Measurements from ENCODE around the gene METTL8. TPM values are rescaled to one million over a fixed set of nuclear protein-coding genes. Genes with fewer than 3 reads are reported as not detected.
"Not testable (repeated sequence)": the region's sequence is repeated elsewhere in the genome, so short reads cannot be mapped to it uniquely, and the experiment has no call there.

METTL8 gene
- total RNA-seq, 1 donor from 2014 or later = 23.8 TPM

DNA sequence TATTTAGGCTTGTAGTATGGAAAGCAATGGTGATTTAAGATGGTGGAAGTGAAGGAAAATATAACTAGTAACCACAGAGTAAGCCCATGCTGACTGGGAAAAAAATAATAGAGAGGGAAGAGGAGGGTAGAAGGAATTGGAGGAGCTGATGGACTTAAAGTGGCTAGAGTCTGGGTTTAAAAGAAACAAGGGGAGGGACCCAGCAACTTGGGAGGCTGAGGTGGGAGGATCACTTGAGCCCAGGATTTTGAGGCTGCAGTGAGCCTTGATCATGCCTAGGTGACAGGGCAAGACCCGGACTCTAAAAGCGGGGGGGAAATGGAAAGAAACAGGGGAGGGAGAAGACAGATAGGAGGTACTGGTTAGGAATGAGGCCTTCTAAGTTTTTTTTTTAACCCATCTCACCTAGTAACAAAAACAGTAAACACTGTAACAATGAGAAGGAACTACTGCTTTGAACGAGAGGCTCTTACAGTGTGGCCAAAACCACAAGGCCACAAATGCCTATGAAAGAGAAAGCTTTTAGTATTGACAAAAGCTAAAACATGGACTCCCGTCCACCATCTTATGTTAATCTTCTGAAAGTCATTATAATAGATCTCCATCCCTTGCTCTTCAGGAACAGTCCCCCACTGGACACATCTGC, 26.6 kb downstream of the METTL8 start:
- intact Hi-C loops (cut with DNase I) = no loop called here
- DNase-seq (ENCODE audit: low spot score) (no peak), ATAC-seq (no peak)

DNA sequence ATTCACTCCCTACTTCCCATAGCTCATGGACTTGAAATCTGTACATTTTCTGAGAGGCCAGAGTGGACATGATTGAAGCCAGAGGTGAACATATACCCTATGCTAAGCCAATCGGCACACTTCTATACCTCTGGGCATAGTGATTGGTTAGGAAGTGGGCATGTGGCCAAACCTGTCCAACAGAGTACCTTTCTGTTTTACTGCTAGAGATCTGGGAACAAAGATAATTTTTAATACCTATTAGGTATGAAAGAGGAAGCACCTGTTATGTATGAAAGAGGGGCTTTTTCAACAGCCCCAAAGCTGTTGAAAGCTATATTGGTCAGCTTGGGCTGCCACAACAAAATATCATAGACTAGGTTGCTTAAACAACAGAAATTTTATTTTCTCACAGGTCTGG, 27.7 kb downstream of the METTL8 start:
- no peak for DNase-seq (ENCODE audit: low spot score)
- no peak for ATAC-seq
- intact Hi-C loops (cut with DNase I) = no loop called here

DNA sequence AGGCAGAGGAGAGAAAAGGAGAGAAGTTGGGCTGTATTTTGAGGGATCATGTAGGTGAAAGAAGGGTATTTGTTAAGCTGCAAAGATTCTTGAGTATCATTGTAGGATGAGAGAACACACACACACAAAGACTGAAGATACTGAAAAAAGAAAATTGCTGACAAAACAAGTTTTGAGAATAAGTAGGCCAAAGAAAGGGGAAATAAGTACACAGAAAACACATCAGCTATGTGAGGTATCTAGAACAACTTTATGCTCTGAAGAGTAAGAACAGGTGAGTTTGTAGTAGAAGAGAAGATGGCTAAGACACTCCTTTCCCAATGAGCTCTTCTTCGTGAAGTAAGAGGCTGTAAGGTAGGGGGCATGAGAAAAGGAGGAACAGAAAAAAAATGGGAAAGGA, 28.2 kb downstream of the METTL8 start:
- DNase-seq (ENCODE audit: low spot score) (no peak), ATAC-seq (no peak)
- intact Hi-C loops (cut with DNase I) = no loop called here

DNA sequence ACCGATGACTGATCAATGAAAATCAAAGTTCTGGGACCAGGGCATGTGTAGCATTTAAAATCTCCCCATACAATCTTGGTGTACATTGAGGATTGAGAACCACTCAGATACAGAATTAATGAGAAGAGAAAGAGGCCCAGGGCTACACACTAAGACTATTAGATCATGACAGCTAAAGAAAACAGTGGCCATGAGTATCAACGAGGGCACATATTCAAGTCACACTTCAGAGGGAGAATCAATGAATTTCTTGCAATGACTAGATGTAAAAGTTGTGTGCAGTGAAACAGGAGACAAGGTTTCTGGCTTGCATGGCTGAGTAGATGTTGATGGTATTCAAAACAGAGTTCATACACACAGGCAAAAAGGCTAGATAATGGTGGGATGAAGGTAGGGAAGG, 29.1 kb downstream of the METTL8 start:
- intact Hi-C loops (cut with DNase I) = no loop called here
- DNase-seq (ENCODE audit: low spot score) (no peak), ATAC-seq (no peak)

DNA sequence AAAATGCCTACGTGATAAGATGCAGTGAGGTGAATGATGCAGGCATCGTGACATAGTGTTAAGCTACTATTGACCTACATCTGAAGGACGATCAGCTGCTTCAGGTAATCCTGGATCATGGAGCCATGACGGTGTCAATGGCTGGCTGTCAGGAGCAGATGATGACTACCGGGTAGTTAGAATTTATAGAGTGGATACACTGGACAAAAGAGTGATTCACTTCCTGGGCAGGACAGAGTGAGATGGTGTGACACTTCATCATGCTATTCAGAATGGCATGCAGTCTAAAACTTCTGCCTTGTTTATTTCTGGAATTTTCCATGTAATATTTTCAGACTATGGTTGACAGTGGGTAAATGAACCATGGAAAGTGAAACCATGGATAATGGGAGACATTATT, 29.5 kb downstream of the METTL8 start:
- DNase-seq (ENCODE audit: low spot score) (no peak), ATAC-seq (no peak)
- intact Hi-C loops (cut with DNase I) = no loop called here

DNA sequence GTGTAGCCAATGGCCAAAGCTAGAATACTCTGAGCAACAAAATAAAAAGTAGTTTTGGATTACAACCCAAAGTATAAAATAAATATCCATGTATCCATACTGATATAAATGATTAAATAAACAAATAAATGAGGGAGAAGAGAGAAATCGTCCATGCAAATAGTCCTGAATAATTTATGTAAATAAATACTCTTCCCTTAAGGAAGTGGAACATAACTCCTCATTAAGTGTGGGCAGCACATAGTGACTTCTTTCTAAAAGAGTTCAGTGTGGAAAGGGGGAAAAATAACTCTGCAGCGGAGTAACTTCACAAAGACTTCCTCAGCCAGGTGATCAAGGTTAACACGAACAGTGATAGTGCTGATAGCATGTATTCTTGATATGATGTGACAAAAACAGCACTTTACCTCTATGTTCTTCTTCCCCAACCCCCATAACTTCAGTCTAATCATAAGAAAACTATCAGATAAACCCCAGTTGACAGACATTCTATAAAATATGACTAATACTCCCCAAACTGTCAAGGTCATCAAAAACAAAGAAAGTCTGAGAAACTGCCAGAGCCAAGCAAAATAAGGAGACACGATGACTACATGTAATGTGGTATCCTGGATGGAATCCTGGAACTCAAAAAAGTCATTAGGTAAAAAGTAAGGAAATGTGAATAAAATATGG, 30.7 kb downstream of the METTL8 start:
- intact Hi-C loops (cut with DNase I) = no loop called here
- DNase-seq (ENCODE audit: low spot score) (no peak), ATAC-seq (no peak)

DNA sequence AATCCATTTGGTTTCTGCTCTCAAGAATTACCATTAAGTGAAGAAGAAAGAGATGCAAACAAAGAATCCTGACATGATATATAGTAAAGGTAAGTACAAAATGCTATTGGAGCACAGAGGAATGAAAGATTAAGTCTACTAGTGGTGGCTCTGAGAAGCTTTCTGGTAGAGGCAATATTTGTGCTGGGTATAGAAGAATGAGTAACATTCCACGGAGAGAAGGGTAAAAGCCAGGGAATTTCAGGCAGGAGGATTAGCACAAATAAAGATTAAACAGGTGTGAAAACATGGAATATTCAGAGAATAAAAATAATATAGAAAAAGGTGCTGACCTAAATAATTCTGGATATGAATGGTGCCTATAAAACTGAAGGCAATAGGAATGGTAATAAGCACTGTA, 31.8 kb downstream of the METTL8 start:
- ATAC-seq = no peak
- no peak for DNase-seq (ENCODE audit: low spot score)
- intact Hi-C loops (cut with DNase I) = no loop called here

DNA sequence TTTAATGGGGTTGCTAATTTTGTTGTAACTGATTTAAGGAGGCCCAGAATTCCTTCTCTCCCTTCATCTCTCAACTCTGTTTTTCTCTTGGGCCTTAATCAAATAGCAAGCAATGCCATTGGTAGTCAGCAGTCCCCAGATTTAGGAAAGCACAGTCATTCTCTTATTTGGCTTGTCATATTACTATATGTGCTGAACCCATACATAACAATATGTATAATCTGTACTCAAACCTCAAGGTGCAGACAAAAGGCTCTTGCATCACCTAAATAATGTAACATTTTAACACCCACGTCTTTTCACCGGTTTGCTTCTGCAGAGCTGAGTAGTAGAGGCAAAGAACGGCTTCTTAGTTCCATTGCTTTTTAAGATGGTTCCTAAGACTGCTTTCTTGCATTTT, 33.4 kb downstream of the METTL8 start:
- no peak for ATAC-seq
- no peak for DNase-seq (ENCODE audit: low spot score)
- intact Hi-C loops (cut with DNase I) = no loop called here

DNA sequence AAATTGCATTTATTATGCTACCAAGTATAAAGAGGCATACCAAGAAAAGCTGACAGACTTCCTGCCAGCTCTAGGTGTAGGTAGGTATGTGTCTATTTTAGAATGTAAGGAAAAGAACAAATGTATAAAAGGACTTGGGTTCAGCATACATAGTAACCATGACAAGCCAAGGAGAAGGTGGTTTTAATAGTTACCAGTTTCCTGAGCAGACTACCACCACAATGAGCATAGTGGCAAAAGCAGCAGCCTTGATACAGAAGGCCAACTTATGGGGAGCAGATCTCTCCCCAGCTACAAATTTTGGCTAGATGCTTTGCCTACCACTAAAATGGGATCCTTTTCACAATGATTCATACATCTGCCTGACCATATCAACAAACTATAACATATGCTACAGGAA, 34.5 kb downstream of the METTL8 start:
- no peak for DNase-seq (ENCODE audit: low spot score)
- intact Hi-C loops (cut with DNase I) = no loop called here
- ATAC-seq = no peak

DNA sequence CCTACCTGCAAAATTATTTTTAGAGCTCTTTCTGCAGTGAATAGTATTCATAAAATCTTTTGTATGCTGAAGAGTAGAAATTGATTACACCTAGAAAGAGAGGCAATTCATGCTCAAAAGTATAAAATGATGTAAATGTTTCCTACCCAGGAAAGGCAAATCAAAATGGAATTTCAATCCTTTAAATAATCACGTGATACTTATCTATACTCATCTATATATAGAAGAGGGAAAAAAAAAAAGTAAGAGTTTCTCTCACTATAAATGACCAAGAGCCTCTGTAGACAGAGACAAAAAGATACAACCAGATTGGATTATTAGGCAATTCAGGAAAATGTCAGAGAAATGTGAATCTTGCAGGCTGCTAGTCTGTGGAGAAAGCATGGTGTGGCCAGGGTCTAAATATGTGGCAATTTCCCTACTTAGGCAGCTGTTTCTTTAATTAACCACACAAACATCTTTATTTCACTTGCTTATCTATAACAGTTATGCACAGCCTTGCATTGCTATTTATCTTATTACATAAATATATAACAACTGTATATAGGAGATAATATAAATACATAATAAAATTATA, 39.5 kb downstream of the METTL8 start:
- ATAC-seq (no peak), DNase-seq (ENCODE audit: low spot score) (no peak)
- intact Hi-C loops (cut with DNase I) = no loop called here

DNA sequence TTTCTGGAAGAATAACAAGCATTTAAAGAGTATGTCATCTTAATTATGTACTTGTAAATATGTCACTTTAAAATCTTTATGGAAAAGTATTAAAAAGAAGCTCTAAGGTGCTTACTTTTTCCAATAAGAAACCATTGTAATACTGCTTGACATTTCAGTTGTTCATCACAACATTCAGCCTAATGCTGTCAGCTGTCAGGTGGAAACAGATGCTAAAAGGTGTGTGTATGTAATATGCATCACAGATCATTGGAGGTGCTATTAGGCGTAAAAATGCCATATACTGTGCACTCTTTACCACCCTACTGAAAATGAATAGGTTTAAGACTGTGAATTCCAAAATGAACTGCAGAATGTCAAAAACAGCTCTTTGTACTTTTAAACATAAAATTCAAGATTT, 40.3 kb downstream of the METTL8 start:
- ATAC-seq (no peak), DNase-seq (ENCODE audit: low spot score) (no peak)
- intact Hi-C loops (cut with DNase I) = no loop called here

DNA sequence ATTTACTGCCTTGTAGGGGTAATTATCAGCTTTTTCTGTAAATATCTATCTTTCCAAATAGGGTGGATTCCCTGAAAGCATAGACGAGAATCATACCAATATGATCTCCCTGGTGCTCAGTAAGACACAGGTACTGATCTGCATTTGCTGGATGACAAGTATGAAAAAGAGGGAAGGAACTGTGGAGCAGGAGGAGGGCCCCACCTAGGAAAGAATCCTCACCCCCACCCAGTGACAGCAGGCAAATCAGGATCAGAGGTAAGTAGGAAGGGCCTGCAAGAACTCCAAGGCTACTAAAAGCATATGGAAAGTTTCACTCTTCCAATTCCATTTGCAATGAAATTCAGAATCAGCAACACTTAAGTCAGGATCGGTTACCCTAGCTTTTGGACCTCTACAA, 42.3 kb downstream of the METTL8 start:
- DNase-seq (ENCODE audit: low spot score) (no peak), ATAC-seq (no peak)
- intact Hi-C loops (cut with DNase I) = no loop called here

DNA sequence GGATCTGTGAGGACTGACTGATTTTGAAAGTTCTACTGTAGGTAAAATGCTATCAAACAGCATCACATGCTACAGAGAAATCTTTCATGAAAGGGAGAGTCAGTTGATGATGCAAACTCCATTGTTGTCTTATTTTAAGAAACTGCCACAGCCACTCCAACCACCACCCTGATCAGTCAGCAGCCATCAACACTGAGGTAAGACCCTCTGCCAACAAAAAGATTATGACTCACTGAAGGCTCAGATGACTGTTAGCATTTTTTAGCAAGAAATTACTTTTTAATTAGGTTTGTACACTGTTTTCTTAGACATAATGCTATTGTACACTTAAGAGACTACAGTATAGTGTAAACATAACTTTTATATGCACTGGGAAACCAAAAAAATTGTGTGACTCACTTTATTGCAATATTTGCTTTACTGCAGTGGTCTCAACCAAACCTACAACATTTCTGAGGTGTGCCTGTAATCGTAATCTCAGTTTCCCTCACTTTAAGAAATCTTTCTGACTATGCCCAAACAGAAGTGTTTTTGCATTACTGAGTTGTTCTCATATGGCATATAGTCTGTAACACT, 42.8 kb downstream of the METTL8 start:
- ATAC-seq (no peak), DNase-seq (ENCODE audit: low spot score) (no peak)
- intact Hi-C loops (cut with DNase I) = no loop called here

DNA sequence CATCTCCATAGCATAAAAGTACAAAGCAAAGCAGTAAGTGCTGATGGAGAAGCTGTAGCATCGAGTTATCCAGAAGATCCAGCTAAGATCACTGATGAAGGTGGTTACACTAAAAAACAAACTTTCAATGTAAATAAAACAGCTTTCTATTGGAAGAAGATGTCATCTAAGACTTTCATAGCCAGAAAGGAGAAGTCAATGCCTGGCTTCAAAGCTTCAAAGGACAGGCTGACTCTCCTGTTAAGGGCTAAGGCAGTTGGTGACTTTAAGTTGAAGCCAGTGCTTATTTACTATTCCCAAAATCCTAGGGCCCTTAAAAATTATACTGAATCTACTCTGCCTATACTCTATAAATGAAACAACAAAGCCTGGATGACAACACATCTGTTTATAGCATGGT, 44.0 kb downstream of the METTL8 start:
- DNase-seq (ENCODE audit: low spot score) (no peak), ATAC-seq (no peak)
- intact Hi-C loops (cut with DNase I) = no loop called here

DNA sequence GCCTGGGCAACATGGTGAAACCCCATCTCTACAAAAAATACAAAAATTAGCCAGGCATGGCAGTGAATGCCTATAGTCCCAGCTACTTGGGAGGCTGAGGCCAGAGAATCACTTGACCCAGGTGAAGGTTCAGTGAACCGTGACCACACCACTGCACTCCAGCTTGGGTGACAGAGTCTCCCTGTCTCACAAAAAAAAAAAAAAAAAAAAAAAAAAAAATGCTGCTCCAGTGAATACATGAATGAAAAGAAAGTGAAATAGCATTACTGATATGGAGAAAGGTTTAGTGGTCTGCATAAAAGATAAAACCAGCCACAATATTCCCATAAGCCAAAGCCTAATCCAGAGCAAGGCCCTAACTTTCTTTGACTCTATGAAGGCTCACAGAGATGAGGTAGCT, 44.5 kb downstream of the METTL8 start:
- DNase-seq (ENCODE audit: low spot score) (no peak), ATAC-seq (no peak)
- intact Hi-C loops (cut with DNase I) = no loop called here

DNA sequence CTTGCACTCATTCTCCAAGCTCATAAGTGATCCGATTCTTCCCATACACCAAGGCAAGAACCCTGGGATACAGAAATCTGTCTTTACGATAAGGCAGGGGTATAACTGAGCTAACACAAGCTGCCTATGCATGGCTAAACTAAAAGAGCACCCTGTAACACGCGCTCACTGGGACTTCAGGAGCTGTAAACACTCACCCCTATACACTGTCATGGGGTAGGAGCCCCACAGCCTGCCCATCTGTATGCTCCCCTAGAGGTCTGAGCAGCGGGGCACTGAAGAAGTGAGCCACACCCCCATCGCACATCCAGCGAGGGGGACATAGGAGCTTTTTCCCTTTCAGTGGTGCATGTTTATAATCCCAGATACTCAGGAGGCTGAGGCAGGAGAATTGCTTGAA, 46.7 kb downstream of the METTL8 start:
- ATAC-seq (no peak), DNase-seq (ENCODE audit: low spot score) (no peak)
- intact Hi-C loops (cut with DNase I) = no loop called here

DNA sequence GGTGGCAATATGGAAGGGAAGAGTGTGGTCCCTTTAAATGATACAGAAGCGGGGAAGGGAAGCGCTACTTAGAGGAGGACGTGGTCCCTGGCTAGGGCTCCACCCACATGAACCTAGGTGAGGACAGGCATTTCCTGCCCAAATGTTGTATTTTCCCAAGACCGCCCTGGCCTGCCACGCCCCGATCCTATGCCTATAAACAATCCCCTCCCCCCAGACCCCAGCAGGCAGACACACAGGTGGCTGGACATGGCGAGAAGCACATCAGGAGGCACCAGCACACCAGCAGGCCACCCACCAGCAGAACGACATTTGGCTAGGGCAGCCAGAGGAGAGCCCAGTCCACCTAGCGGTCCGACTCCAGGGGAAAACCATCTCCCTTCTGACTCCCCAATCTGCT, 47.2 kb downstream of the METTL8 start:
- intact Hi-C loops (cut with DNase I) = no loop called here
- DNase-seq (ENCODE audit: low spot score) (no peak), ATAC-seq (no peak)

DNA sequence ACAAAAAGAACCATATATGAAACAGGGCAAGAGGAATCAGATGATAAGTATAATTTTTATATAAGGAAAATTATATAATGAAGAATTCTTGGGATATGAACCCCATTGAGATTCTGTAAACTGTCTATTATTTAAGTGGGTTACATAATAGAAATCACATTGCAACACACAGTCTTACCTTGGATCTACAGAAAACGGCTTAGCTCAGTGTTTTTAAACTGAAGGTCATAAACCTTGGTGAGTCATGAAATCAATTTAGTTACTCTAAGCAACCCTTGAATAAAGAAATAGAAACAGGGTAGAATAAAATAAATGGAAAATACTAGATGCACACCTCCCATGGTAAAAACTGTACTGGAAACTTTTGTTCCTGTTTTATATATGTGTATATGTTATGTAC, 50.7 kb downstream of the METTL8 start:
- intact Hi-C loops (cut with DNase I) = no loop called here
- DNase-seq (ENCODE audit: low spot score) = no peak
- no peak for ATAC-seq

DNA sequence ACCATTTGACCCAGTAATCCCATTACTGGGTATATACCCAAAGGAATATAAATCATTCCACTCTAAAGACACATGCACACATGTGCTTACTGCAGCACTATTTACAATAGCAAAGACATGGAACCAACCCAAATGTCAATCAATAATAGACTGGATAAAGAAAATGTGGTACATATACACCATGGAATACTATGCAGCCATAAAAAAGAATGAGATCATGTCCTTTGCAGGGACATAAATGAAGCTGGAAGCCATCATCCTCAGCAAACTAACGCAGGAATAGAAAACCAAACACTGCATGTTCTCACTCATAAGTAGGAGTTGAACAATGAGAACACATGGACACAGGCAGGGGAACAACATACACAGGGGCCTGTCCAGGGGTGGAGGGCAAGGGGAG, 51.6 kb downstream of the METTL8 start:
- not testable (repeated sequence) for DNase-seq (ENCODE audit: low spot score); ATAC-seq

DNA sequence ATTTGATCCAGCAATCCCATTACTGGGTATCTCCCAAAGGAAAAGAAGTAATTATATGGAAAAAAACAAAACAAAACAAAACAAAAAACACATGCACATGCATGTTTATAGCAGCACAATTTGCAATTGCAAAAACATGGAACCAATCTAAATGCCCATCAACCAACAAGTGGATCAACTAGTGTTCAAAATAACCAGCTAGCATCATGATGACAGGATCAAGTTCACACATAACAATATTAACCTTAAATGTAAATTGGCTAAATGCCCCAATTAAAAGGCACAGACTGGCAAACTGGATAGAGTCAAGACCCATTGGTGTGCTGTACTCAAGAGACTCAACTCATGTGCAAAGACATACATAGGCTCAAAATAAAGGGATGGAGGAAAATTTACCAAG, 55.9 kb downstream of the METTL8 start:
- ATAC-seq; intact Hi-C loops (cut with DNase I); DNase-seq (ENCODE audit: low spot score): not testable (repeated sequence)

More for the DNA sequence above, 51.6 kb downstream of the METTL8 start:
- intact Hi-C loops (cut with DNase I) = not testable (repeated sequence)
